HL-60/S4 treated with retinoic acid at 250 ng/mL for 4 days and 3 days (cell line): Measurements from ENCODE around the gene DDX49.
"Not testable (repeated sequence)": the region's sequence is repeated elsewhere in the genome, so short reads cannot be mapped to it uniquely, and the experiment has no call there.

Experiments used
- in situ Hi-C: fragments of 300-500 bp; cut with MboI; formaldehyde crosslinking; loops from 2 replicates; pipeline ENCODE4 v1.7.0; 2022; ENCODE audit warnings: low sequenced_read_pairs

The DDX49 gene

DNA sequence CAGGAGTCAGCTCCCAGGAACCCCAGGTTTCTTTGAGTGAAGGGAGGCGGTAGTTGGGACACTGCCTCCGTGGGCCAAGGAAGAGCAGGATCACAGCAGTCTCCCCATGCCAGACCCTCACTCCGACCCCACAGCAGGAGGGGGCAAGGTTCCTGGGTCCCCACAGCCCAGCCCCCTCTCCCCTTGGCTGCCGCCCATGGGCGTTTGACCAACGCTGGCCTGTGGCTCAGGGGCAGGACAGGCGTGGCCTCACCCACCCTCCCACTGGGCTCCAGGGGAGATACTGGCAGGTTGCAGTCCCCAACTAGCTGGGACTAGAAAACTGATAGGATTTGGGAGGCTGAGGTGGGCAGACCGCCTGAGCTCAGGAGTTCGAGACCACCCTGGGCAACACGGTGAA lies 9.5 kb upstream of the DDX49 start:
- in situ Hi-C loops: no loop called here

DNA sequence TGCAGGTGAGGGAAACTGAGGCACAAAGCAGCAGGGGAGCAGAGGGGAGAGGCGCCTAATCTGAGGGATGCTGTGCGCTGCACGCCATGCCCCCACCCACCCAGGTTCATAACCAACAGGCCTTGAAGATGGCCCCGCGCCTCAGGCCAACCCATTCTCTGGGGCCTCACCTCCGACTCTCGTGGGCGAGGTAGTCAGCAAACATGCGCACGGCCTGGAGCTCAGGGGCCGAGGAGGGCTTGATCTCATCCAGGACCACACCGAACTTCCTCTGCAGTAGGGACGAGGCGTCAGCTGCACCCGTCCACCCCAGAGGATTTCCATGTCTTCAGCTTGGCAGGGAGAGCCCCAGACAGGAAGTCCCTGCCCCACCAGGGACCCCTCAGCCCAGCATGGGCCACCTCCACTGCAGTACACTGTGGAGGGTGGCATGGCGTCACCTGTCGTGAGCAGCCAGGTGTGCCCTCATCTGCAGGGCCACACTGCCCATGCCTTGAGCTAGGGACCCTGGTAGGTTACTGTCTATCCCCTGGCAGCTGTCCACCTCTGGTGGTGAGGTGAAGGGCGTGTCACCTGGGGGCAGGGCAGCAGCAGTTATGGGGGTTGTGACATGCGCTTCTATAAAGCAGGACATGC lies 8.6 kb upstream of the DDX49 start:
- in situ Hi-C loops: no loop called here

- in situ Hi-C loops: no loop called here
These were observed 6.6 kb upstream of the DDX49 start for GRCh38 chr19:18912933-18913332.

GRCh38 chr19:18913466-18913865 lies 6.0 kb upstream of the DDX49 start:
- in situ Hi-C loops: no loop called here

GRCh38 chr19:18915639-18916038 lies 3.9 kb upstream of the DDX49 start:
- in situ Hi-C loops: no loop called here

- in situ Hi-C loops: not testable (repeated sequence)
These were observed 1.9 kb upstream of the DDX49 start for GRCh38 chr19:18917593-18917992.

GRCh38 chr19:18919900-18920214 lies 342 bp downstream of the DDX49 start:
- in situ Hi-C loops: no loop called here

DNA sequence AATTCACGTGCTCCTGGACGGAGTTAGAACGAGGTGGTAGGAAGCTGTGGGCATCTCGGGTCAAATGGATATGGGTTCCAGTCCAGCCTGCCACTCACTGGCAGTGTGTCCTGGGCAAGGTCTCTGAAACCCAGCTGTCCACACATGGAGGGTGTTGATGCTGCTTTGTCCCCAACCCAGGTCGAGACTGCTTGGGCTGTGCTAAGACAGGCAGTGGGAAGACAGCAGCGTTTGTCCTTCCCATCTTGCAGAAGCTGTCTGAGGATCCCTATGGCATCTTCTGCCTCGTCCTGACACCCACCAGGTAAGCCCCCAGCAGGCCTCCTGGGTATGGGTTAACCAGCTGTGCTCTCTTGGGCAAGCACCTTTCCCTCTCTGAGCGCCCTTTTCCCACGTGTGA lies 885 bp downstream of the DDX49 start:
- in situ Hi-C loops: no loop called here

GRCh38 chr19:18921593-18921992 lies 2.1 kb downstream of the DDX49 start:
- in situ Hi-C loops: no loop called here

GRCh38 chr19:18922228-18922985 lies 2.9 kb downstream of the DDX49 start:
- in situ Hi-C loops: no loop called here

DNA sequence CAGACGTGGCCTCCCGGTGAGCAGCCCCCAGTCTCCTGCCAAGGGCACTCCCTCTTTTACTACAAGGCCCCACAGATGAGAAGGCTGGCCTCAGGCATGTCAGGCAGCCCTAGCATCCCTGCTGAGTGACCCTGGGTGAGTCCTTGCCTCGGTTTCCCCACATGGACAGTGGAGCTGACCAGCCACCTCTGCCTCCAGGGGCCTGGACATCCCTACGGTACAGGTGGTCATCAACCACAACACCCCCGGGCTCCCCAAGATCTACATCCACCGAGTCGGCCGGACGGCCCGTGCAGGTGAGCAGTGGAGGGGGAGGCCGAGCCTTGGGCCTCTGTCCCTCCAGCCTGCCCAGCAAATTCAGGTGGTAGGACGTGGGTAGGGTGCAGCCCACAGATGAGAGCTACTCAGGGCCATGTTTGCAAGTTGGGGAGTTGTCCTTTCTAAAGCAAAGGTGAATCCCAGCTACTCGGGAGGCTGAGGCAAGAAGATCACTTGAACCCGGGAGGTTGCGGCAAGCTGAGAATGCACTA lies 5.2 kb downstream of the DDX49 start:
- in situ Hi-C loops: no loop called here

GRCh38 chr19:18928018-18928805 lies 8.7 kb downstream of the DDX49 start:
- in situ Hi-C loops: no loop called here

GRCh38 chr19:18929311-18929710 lies 9.8 kb downstream of the DDX49 start:
- in situ Hi-C loops: no loop called here

- in situ Hi-C loops: no loop called here
These were observed 12.0 kb downstream of the DDX49 start for GRCh38 chr19:18931316-18932162.

DNA sequence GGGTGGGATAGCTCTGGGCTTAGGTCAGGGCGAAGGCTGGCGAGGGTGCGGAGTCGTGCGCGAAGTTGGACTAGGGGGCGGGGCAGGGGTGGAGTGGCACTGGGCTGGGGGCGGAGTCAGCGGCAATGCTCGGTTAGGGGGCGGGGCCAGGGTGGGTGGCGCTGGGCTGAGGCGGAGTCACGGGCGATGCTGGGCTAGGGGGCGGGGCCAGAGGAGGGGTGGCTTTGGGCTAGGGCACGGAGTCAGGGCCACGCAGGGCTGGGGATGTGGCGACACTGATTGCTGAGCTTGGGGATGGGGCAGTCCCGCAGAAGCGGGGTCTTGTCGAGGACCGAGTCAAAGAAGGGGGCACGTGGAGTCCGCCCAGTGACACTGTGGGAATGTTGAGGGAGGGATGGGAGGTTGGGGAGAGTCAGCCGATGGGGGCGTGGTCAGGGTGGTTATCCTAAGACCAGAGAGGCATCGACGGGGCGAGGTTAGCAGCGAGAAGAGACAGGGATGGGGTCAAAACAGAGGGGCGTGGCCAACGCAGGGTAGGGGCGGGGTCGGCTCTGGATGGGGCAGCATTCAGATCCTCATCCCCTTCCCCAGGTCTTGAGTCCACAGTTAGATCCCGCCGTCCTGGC lies 12.8 kb downstream of the DDX49 start:
- in situ Hi-C loops: no loop called here

DNA sequence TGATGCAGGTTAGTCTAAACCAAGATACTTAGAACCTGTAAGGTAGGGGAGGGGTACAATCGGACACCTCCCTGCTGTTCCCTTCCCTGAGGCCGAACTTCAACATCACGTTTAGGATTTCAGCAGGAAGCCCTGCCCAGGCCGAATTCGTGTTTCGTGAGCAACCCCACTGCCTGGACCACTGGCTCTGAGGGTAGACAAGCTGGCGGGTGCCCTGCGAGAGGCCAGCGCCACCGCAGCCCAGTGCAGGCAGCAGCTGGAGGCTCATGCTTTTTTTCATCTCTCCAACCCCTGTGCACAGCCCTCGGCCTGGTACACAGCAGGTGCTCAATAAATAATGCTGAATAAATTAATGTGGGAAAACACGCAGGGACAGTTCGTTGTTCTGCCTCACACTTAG lies 13.8 kb downstream of the DDX49 start:
- in situ Hi-C loops: no loop called here

- in situ Hi-C loops: no loop called here
These were observed 19.6 kb downstream of the DDX49 start for GRCh38 chr19:18939163-18939562.

- in situ Hi-C loops: no loop called here
These were observed 20.6 kb downstream of the DDX49 start for GRCh38 chr19:18939922-18940768.

DNA sequence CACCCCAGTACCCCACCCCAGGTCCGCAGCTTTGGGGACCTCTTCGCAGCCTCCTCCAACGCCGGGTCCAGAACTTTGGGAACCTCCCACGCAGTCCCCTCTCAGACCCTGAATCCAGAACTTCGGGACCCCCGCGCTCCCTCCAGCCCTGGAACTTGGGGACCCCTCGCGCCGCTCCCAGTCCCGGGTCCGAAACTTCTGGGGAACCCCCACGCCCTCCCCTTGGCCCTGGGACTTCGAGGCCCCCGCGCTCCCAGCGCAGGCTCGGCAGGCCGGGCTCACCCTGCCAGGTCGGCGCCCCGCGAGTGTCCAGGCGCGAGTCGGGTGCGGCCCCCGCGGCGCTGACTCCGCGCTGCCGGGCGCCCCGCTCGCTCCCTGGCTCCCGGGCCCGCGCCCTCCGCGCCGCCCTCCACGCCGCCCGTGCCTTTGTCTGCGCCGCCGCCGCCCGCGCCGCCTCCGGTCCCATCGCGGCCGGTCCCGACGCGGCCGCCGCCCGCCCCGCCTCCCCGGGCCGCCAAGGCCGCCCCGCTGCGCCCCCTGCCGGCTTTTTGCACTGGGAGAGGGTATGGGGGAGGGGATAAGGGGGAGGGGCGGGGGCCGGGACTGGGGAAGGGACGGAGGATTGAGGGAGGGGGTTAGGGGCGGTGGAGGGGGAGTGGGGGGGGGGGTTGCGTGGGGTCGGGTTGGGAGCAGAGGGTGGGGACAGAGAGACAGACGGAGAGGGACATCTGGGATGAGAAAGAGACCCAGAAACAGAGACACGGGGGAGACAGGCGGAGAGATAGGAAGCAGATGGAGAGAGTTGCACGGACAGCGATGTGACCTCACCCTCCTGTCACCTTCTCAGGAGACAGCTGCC lies 21.5 kb downstream of the DDX49 start, which contains the start of gene HOMER3:
HOMER3 (minus strand) TSS at position 449 of the 859 bp plus-strand sequence. CDS start 2,235 bp downstream, outside the sequence.
- in situ Hi-C loops: no loop called here
